Right lobe of liver (tissue), 4 donors: ENCODE measurements around the gene RAB4A.

Experiments used
- POLR2A ChIP-seq: fragments of 450-650 bp; IDR thresholded peaks from one replicate; pipeline ENCODE4 v1.6.1; 2017; ENCODE audit warnings: antibody characterized with exemption, mild to moderate bottlenecking
- TF ChIP-seq, protein P1 (sequence below), 4 donors: fragments of 200-600 bp in 3 of 4; fragments of 450-650 bp in 1 of 4; IDR thresholded peaks; one replicate each; pipeline versions ENCODE4 v1.5.1 to v1.8.0; 2016 to 2022; ENCODE audit warnings: antibody characterized with exemption in 4 of 4, mild to moderate bottlenecking in 2 of 4
- donor health status: DM: no; HTN: no; CAD: no.
- donor health status: DM: no; HTN: no; CAD: no.
- donor health status: DM: no; HTN: yes; CAD: no.

DNA sequence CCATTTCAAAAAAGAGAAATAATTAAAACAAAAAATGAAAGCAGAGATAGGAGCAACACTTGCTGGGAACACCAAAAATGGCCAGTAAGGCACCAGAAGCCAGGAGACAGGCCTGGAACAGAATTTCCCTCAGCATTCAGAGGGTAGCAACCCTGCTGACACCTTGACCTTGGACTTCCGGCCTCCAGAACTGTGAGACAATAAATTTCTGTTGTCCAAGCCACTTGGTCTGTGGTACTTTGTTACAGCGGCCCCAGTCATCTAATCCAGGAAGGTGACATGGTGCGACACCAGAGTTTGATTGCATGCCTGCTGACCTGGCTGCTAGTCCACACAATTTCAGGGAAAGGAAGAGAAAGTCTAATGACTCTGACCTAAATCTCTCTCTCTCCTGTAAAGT, 10.6 kb upstream of the RAB4A start:
- TF ChIP-seq, protein P1, sequence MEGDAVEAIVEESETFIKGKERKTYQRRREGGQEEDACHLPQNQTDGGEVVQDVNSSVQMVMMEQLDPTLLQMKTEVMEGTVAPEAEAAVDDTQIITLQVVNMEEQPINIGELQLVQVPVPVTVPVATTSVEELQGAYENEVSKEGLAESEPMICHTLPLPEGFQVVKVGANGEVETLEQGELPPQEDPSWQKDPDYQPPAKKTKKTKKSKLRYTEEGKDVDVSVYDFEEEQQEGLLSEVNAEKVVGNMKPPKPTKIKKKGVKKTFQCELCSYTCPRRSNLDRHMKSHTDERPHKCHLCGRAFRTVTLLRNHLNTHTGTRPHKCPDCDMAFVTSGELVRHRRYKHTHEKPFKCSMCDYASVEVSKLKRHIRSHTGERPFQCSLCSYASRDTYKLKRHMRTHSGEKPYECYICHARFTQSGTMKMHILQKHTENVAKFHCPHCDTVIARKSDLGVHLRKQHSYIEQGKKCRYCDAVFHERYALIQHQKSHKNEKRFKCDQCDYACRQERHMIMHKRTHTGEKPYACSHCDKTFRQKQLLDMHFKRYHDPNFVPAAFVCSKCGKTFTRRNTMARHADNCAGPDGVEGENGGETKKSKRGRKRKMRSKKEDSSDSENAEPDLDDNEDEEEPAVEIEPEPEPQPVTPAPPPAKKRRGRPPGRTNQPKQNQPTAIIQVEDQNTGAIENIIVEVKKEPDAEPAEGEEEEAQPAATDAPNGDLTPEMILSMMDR (IDR thresholded peaks at IDR 0.05), result no peak
- no peak for TF ChIP-seq POLR2A
